Right lobe of liver (tissue), 4 donors: ENCODE results near the gene CAP2.

ENCODE experiments used
- CTCF ChIP-seq, 4 donors: fragments of 200-600 bp in 3 of 4; fragments of 450-650 bp in 1 of 4; IDR thresholded peaks; one replicate each; pipeline versions ENCODE4 v1.5.1 to v1.8.0; 2016 to 2022; ENCODE audit warnings: antibody characterized with exemption in 4 of 4, mild to moderate bottlenecking in 2 of 4
- POLR2A ChIP-seq: fragments of 450-650 bp; IDR thresholded peaks from one replicate; pipeline ENCODE4 v1.6.1; 2017; ENCODE audit warnings: antibody characterized with exemption, mild to moderate bottlenecking
- donor health status: DM: no; HTN: no; CAD: no.
- donor health status: DM: no; HTN: no; CAD: no.
- donor health status: DM: no; HTN: yes; CAD: no.

GRCh38 chr6:17413313-17413750 lies 19.9 kb downstream of the CAP2 start:
- TF ChIP-seq CTCF (IDR thresholded peaks at IDR 0.05) (no peak), POLR2A (no peak)
